ENCODE results near the gene UMOD.

Gene UMOD

GRCh38 chr16:20301840-20302239, 50.7 kb downstream of the UMOD start:
- no peak for DNase-seq (ENCODE audit: low read depth in 2 of 2)

GRCh38 chr16:20300312-20301097, 52.0 kb downstream of the UMOD start:
- peak in 1 of 2 donors; percentile 3 for DNase-seq (ENCODE audit: low read depth in 2 of 2)

- DNase-seq (ENCODE audit: low read depth in 2 of 2), result no peak
Observed at GRCh38 chr16:20298452-20298851, 54.1 kb downstream of the UMOD start.

- DNase-seq (ENCODE audit: low read depth in 2 of 2), result no peak
Observed at GRCh38 chr16:20291208-20292206, 61.0 kb downstream of the UMOD start.

GRCh38 chr16:20289571-20289970, 62.9 kb downstream of the UMOD start:
- no peak for DNase-seq (ENCODE audit: low read depth in 2 of 2)

GRCh38 chr16:20285993-20286499, 66.5 kb downstream of the UMOD start:
- no peak for DNase-seq (ENCODE audit: low read depth in 2 of 2)

All from stimulated activated CD4-positive, alpha-beta T cell treated with anti-CD3 and anti-CD28 coated beads, Interleukin-1b, Interleukin-23, amount 100 ng/mL, for 4 hours (primary cell).